Hematopoietic multipotent progenitor cell (in vitro differentiated cells): ENCODE results near the gene MYO9B. TPM values are rescaled to one million over a fixed set of nuclear protein-coding genes. Genes with fewer than 3 reads are reported as not detected.

Experiments used
- DNase-seq, 3 donors: peaks; one replicate each; pipeline ENCODE4 v3.0.0-alpha.2; 2011 to 2015; ENCODE audit warnings: low read depth in 2 of 3, low spot score in 2 of 3
- total RNA-seq: library from RNA; depleted of rRNA; stranded (reverse); fragments of >200 nt; gene quantifications from one replicate; pipeline ENCODE4 v1.2.3, GENCODE V29; 2012

Gene MYO9B
- total RNA-seq, 1 donor: 158 TPM

- no peak for DNase-seq
These were observed 179.1 kb downstream of the MYO9B start for GRCh38 chr19:17254636-17255035.

- DNase-seq: no peak
These were observed 179.6 kb downstream of the MYO9B start for GRCh38 chr19:17255150-17255621.

GRCh38 chr19:17256130-17256529, 180.6 kb downstream of the MYO9B start:
- DNase-seq: no peak

DNA sequence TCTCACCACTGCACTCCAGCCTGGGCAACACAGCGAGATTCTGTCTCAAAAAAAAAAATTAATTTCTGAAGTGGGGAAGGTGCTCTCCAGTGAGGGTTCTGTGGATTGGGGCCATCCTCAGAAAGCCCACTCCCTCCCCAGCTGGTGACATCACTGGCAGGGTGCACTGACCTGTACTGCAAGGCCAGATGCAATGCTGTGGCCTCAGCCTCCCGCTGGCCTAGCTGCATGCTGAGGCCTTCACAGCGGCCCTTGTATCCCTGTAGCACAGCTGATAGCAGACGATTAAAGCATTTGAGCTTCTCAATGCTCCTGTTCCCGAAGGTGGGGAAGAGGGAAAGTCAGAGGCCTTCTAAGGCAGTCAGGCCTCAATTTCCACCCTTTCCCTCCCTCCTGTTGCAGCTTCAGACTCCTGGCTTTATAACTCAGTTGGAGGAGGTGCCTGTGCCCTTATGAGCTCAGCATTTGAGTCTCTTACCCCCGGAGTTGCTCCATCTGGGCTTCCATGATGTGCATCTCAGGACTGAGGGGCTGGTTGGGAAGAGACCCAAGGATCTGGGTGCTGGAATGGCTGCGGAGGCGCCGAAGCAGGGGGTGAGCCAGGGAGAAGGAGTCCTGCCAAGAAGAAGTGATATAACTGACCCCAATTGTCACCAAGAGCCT, 183.7 kb downstream of the MYO9B start:
- peak in 1 of 3 donors; percentile 38 for DNase-seq

- DNase-seq: no peak
These were observed 184.4 kb downstream of the MYO9B start for GRCh38 chr19:17259934-17260333.

GRCh38 chr19:17260842-17261325, 185.3 kb downstream of the MYO9B start:
- peak; percentile 81 to 91 (median 85) for DNase-seq

GRCh38 chr19:17262557-17262956, 187.0 kb downstream of the MYO9B start:
- no peak for DNase-seq

Other genes with a start within 250 kb of the MYO9B start
- gene SIN3B, start 246.4 kb upstream of the MYO9B start, total RNA-seq: 32.0 TPM
- 2.4 TPM for gene F2RL3, start 186.8 kb upstream of the MYO9B start, total RNA-seq
- gene CPAMD8, start 49.0 kb upstream of the MYO9B start, total RNA-seq: 0.81 TPM
- 1.6 TPM for gene HAUS8, start 325 bp upstream of the MYO9B start, total RNA-seq
- gene USE1, start 139.6 kb downstream of the MYO9B start, total RNA-seq: 50.4 TPM
- gene OCEL1, start 150.4 kb downstream of the MYO9B start, total RNA-seq: 2.4 TPM
- 10.8 TPM for gene NR2F6, start 170.1 kb downstream of the MYO9B start, total RNA-seq
- gene USHBP1, start 189.0 kb downstream of the MYO9B start, total RNA-seq: 0.27 TPM
- gene BABAM1, start 191.7 kb downstream of the MYO9B start, total RNA-seq: 79.2 TPM
- gene ANKLE1, start 206.1 kb downstream of the MYO9B start, total RNA-seq: 7.3 TPM
- 19.4 TPM for gene ABHD8, start 227.6 kb downstream of the MYO9B start, total RNA-seq
- gene MRPL34, start 230.1 kb downstream of the MYO9B start, total RNA-seq: 44.4 TPM
- 12.4 TPM for gene DDA1, start 233.8 kb downstream of the MYO9B start, total RNA-seq